ENCODE results near the gene MSANTD2.

Gene MSANTD2

GRCh38 chr11:124753624-124754023, 46.6 kb downstream of the MSANTD2 start:
- no peak for DNase-seq (ENCODE audit: low read depth)

GRCh38 chr11:124753205-124753604, 47.0 kb downstream of the MSANTD2 start:
- DNase-seq (ENCODE audit: low read depth) = peak; percentile 32

GRCh38 chr11:124752471-124753102, 47.6 kb downstream of the MSANTD2 start:
- DNase-seq (ENCODE audit: low read depth) = no peak

- DNase-seq (ENCODE audit: low read depth) = no peak
Observed at GRCh38 chr11:124751741-124752470, 48.3 kb downstream of the MSANTD2 start, which contains the start of gene VSIG2. Gene VSIG2 (minus strand): TSS chr11:124752255. CDS start chr11:124752137, 118 bp downstream.

- DNase-seq (ENCODE audit: low read depth) = no peak
Observed at GRCh38 chr11:124751391-124751740, 48.8 kb downstream of the MSANTD2 start.

- no peak for DNase-seq (ENCODE audit: low read depth)
Observed at GRCh38 chr11:124749912-124750311, 50.3 kb downstream of the MSANTD2 start.

- DNase-seq (ENCODE audit: low read depth) = peak; percentile 88
Observed at GRCh38 chr11:124748481-124749343, 51.5 kb downstream of the MSANTD2 start.

- DNase-seq (ENCODE audit: low read depth) = no peak
Observed at GRCh38 chr11:124748100-124748418, 52.1 kb downstream of the MSANTD2 start.

GRCh38 chr11:124747406-124748099, 52.7 kb downstream of the MSANTD2 start:
- no peak for DNase-seq (ENCODE audit: low read depth)

GRCh38 chr11:124746621-124747243, 53.5 kb downstream of the MSANTD2 start:
- DNase-seq (ENCODE audit: low read depth) = peak; percentile 92

GRCh38 chr11:124745835-124746620, 54.2 kb downstream of the MSANTD2 start:
- DNase-seq (ENCODE audit: low read depth) = no peak

- DNase-seq (ENCODE audit: low read depth) = no peak
Observed at GRCh38 chr11:124745270-124745834, 54.9 kb downstream of the MSANTD2 start.

GRCh38 chr11:124743050-124743449, 57.2 kb downstream of the MSANTD2 start:
- DNase-seq (ENCODE audit: low read depth) = no peak

GRCh38 chr11:124742555-124742954, 57.7 kb downstream of the MSANTD2 start:
- no peak for DNase-seq (ENCODE audit: low read depth)

GRCh38 chr11:124740277-124740882, 59.8 kb downstream of the MSANTD2 start:
- peak; percentile 62 for DNase-seq (ENCODE audit: low read depth)

GRCh38 chr11:124739479-124740276, 60.5 kb downstream of the MSANTD2 start, which contains the start of gene NRGN:
Gene NRGN (plus strand): TSS chr11:124739942. CDS start chr11:124740085, 143 bp downstream.
- DNase-seq (ENCODE audit: low read depth) = peak; percentile 93

- DNase-seq (ENCODE audit: low read depth) = no peak
Observed at GRCh38 chr11:124738713-124739478, 61.3 kb downstream of the MSANTD2 start.

GRCh38 chr11:124737638-124738305, 62.4 kb downstream of the MSANTD2 start:
- no peak for DNase-seq (ENCODE audit: low read depth)

Measured in ELR (cell line).